Choroid plexus epithelial cell (primary cell): ENCODE measurements around the gene FBXW8.

Experiments used
- DNase-seq: peaks from one replicate; pipeline ENCODE4 v3.0.0-alpha.2; 2010; ENCODE audit warnings: low read depth
- H3K4me3 ChIP-seq: 2 replicates; pipeline ENCODE4 v1.5.1; 2011; ENCODE audit warnings: low read depth, mild to moderate bottlenecking, control low read depth, low read length, moderate library complexity
- CTCF ChIP-seq: conservative IDR thresholded peaks from 2 replicates; pipeline ENCODE4 v1.5.1; 2011; ENCODE audit warnings: low read depth, mild to moderate bottlenecking, control low read depth, inconsistent platforms, low read length, moderate library complexity

The FBXW8 gene

GRCh38 chr12:116968986-116969385 is 58.2 kb downstream of the FBXW8 start:
- no peak overlapping the region for H3K4me3 ChIP-seq
- TF ChIP-seq CTCF: no peak
- DNase-seq: no peak

- no peak for TF ChIP-seq CTCF
Observed at GRCh38 chr12:116969615-116970585, 59.1 kb downstream of the FBXW8 start.

GRCh38 chr12:116971222-116971621 is 60.5 kb downstream of the FBXW8 start:
- no peak for DNase-seq
- TF ChIP-seq CTCF: no peak
- H3K4me3 ChIP-seq: no peak overlapping the region

More at GRCh38 chr12:116969615-116970585, 59.1 kb downstream of the FBXW8 start:
- DNase-seq: no peak
- H3K4me3 ChIP-seq: no peak overlapping the region

- no peak overlapping the region for H3K4me3 ChIP-seq
- TF ChIP-seq CTCF: no peak
- DNase-seq: peak; percentile 33
Observed at GRCh38 chr12:116975779-116976393, 65.1 kb downstream of the FBXW8 start.

GRCh38 chr12:116977465-116978380 is 67.0 kb downstream of the FBXW8 start:
- peak; percentile 12 for DNase-seq
- TF ChIP-seq CTCF: no peak
- no peak overlapping the region for H3K4me3 ChIP-seq

GRCh38 chr12:116978791-116979508 is 68.2 kb downstream of the FBXW8 start:
- H3K4me3 ChIP-seq: no peak overlapping the region
- no peak for TF ChIP-seq CTCF
- DNase-seq: no peak
